Activated CD4-positive, alpha-beta T cell treated with anti-CD3 and anti-CD28 coated beads, Interleukin-2, Interleukin-4, amounts not matched to agents 100 ng/mL and 50 ng/mL, durations not matched to agents 16 hours and 8 hours (primary cell): ENCODE results near the gene LAMC3.

ENCODE experiments used
- DNase-seq: peaks from one replicate; pipeline ENCODE4 v3.0.0-alpha.2; 2020; ENCODE audit warnings: low spot score

The LAMC3 gene

DNA sequence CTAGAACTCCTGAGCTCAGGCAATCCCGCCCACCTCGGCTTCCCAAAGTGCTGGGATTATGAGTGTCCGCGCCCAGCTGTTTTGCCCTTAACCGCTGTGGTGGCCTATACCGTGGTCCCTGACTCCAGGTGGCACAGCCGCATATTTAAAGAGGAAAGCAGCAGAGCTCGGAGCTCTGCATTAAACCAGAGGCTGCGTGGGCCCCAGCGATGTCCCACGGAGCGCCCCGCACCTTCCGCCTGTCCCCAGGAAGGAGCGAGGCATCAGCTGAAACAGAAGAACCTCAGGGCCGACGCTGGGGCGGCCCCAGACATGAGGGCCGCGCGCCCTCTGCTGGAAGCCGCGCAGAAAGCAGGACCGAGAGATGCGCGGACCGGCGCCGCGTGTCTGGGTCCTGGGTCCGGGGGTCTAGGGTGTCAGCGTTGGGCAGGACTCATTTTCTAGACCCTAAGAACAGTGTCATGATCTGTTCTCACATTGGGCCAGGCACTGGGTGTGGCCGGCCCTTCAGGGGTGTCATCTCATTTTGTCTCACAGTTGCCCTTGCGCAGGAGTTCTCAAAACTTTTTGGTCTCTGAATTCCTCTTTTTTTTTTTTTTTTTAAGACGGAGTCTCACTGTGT, 37.7 kb downstream of the LAMC3 start:
- peak; percentile 76 for DNase-seq

DNA sequence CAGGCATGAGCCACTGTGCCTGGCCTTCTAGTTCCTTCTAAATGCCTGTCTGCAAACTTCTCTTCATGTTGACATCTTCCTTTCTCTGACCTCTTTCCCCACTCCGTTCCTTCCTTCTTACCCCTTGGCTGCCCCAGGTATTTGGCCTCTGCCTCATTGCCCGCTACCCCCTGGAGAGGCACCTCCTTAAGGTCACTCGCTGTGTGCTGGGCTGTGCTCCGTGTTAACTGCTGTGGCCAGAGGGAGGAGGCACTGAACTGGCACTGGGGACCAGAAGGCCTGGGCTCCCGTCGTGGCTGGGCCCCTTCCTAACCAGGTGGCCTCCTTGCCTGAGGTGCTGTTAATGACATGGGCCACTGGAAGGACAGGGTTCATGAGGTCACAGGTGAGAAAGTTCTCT, 39.4 kb downstream of the LAMC3 start:
- DNase-seq: no peak

DNA sequence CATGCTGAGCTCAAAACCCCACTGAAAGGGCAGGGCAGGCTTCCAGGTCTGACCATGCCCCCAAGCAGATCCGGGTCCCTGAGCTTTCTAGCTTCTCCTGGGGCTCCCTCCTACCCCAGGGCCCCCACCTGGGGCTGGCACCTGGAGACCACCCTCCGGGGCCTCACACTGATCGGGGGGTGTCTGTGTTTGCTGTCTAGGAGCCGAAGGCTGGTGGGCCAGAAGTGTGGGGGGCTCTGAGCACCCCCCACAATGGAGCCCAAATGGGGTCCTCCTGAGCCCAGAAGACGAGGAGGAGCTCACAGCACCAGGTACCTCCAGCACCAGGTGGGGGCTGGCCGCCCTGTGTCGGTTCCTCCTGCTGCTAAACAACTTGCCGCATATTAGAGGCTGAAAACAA, 39.8 kb downstream of the LAMC3 start:
- DNase-seq: no peak

DNA sequence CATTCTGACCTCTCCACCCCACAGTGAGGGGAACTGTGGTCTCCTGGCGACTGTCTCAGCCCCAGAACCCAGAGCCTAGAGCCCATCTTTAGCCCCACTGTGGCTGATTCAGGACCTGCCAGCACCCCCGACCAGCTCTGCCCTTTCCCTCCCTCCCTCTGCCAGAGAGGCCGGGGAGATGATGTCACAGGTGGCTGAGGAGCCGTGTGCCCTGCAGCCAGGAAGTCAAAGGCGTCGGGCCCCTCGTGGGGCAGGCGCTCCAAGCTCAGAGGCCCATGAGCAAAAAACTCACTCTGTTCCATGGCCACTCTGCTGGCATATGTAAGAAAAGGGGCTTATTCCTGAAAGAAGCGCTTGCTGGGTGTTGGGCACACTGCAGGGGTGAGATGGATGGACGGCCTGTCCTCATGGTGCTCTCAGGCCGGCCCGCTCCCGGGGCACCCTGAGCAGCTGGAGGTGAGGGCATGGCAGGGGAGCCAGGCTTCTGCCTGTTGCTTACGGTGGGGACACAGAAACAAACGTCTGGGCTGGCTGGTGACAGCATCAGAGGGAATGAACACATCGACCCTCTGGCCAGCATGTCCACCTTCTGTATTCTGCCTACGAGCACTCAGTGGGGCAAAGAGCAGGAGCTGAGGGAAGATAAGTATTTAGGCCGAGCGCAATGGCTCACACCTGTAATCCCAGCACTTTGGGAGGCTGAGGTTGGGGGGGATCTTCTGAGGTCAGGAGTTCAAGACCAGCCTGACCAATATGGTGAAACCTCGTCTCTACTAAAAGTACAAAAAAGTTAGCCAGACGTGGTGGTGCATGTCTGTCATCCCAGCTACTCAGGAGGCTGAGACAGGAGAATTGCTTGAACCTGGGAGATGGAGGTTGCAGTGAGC, 41.1 kb downstream of the LAMC3 start:
- DNase-seq: no peak

DNA sequence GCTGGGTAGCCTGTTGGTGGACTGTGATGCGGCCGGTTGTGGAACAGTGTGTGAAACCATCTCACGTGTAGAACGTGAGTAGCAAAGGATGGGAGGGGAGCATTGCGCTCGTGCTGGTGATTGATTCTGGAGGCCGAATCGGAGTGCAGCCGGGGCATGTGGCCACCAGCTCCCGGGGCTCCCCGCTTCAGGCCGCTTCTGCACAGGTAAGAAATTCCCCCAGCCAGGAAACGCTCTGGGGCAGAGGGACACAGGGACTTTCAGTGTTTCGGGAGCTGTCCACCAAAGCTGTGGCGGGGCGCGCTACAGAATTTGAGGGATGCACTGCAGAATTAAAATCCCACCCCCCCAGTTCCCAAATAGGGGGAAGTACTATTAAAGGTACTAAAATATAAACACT, 41.9 kb downstream of the LAMC3 start:
- no peak for DNase-seq

DNA sequence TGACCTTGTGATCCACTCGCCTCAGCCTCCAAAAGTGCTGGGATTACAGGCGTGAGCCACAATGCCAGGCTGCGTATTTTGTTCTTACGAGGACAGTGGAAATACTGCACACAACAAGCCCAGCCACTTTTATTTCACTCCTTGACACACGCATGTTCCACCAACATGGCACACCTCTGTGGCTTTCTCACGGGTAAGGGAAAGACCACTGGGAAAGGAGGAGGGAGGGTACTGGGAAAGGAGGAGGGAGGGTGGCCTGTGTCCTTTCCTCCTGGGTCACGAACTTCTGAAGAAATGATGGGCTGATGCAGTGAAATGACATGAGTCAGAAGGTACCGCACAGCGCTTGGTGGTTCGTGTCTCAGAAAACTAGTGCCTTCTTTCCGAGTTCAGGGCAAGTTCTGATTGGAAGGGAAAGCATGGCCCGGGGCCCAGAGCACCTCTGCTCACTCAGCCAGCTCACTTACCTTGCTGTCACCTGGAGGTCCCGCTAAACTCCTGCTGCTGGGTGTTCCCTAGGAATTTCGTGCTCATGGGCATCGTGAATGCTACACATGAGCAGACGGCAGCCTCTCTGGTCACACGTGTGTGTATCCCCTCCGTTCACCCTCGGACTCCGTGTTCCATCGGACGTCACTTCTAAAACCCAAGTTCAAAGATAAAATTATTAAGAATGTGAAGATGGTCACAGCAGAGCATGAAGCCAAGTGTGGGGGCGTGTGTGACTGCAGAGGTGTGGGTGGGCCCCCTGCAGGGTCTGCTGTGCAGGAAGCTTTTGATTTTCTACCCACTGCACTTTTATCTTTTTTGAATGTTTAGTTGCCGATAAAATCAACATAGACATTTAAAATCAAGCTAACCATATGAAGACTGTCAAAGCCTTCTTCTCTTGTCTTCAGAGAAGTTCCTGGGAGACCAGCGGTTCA, 42.9 kb downstream of the LAMC3 start:
- DNase-seq: no peak

DNA sequence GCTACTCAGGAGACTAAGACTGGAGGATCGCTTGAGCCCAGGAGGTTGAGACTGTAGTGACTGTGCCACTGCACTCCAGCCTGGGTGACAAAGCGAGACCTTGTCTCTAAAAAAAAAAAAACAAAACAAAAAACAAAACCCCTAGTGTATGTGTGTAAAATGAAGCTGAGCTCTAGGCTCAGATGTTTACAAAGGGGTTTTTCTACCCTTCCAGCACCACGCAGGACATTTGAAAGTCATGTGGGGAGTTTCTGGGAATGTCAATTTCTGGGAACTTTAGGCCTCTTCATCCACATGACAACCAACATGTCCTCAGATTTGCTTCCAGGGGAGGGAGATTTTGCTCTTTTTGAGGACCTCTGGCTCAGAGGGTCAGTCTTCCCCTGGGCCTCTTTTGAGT, 44.9 kb downstream of the LAMC3 start:
- no peak for DNase-seq

DNA sequence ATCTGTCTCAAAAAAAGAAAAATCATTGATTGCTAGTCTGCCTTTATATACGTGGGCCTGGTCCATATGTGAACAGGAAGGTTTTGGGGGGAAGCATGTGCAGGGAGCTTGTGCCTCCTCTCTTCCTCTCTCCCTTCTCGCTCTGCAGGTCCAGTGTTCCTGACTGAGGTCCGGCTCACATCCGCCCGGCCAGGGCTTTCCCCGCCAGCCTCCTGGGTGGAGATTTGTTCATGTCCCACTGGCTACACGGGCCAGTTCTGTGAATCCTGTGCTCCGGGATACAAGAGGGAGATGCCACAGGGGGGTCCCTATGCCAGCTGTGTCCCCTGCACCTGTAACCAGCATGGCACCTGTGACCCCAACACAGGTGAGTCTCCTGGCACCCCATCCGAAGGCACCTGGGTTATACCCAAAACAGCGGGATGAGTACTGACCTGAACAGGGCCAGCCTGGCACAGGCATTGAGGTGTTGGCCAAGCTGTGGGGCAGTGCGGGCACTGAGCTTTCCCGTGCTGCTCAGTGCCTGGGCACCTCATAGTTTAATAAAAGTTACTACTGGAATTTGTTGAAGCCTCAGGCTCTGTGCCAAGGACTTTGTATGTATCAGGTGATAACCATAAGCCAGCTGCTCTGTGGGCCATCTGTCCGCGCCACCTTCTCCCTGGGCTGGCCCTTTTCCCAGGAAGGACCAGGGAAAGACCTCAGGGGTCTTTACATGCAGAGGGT, 48.0 kb downstream of the LAMC3 start:
- no peak for DNase-seq

DNA sequence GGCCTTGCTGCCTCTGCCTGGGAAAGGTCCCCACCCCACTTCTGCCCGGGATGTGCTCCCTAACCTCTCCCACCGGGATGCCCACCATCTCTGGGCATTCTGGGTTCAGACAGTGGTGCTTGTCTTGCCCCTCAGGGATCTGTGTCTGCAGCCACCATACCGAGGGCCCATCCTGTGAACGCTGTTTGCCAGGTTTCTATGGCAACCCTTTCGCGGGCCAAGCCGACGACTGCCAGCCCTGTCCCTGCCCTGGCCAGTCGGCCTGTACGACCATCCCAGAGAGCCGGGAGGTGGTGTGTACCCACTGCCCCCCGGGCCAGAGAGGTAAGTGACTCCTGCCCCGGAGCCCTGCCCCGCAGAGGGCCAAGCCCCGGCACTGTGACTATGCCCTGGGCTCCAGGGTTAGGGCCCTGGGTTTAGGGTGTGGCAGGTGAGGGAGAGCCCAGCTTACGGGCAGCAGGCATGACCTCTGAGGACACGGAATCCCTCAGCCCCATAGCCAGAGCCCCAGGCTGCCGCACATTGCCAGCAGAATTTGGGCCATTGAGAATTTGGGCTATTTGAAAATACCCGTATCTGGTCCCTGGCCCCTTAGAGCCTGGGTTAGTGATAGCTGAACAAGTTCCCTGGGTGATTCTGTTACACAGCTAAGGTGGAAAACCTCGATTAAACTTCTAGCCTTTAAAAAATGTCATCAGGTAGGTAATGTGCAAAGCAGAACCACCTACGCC, 52.1 kb downstream of the LAMC3 start:
- no peak for DNase-seq

DNA sequence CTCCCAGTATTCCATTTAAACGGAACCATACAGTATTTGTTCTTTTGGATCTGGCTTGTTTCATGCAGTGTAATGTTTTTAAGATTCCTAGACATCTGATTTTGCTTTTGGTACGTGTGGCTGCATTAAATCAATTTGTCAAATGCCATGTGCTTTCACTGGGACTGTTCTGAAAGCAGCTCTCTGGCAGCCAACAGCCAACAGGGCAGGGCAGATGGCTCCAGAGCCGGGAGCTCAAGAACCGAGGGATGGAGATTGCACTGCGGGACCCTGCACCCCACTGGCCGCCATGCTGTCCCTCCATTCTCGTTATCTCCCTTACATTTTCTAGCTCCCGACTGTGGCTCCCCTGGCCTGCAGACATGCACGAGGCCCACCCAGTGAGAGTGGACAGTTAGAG, 54.0 kb downstream of the LAMC3 start:
- DNase-seq: no peak

DNA sequence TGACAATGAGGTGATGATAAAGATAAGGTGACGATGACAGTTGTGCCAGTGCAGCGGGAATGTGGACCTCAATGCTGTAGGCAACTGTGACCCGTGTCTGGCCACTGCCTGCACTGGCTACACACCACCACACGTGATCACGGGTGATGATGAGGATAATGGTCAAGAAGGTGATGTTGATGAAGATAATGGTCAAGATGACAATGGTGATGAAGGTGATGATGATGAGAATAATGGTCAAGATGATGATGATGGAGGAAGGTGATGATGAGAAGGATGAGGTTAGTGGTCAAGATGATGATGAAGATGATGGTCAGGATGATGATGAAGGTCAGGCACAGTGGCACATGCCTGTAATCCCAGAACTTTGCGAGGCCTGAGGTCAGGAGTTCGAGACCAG, 56.6 kb downstream of the LAMC3 start:
- no peak for DNase-seq

DNA sequence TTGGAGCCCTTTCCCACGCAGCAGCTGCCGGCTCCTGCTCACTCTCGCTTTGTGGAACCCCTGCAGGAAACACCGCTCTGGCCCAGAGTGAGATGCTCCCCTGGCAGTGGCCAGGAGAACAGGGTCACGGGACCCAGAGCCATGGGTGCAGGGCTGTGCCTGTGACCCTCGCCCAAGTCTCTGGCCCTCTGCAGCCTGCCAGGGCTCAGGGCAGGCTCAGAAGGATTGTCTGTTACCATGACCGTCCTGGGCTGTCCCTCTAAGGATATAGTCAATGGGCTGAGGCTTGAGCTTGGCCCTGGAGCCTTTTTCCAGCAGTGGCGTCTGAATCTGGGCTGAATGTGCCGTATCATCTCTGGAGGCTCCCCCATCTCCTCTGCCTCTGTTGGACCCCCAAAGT, 58.7 kb downstream of the LAMC3 start:
- no peak for DNase-seq

DNA sequence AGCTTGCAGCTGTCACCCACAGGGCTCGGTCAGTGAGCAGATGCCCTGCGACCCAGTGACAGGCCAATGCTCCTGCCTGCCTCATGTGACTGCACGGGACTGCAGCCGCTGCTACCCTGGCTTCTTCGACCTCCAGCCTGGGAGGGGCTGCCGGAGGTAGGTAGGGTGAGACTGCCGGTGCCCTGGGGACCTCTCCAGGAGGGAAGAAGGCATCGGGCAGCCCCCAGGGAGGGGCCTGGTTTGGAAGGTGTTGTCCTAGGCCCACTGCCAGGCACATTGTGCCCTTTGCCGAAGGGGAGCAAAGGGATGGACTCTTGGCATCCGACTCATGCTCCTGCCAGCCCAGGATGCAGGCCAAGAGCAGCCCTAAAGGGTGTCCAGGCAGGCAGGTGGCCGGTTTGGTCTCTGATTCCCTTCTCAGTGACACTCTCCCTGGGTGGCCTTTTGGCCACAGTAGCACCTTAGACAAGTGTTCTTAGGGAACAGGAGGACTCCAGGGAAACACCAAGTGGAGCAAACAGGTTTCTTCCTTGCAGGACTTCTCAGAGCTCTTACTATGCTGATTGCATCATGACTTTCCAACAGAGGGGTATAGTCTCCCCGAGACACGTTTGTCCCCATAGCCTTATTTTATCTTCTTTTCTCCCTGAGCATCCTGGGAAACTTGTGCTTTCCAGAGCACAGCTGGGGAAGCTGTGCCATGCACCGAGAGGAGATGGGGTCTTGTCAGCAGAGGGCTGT, 59.3 kb downstream of the LAMC3 start:
- DNase-seq: no peak

DNA sequence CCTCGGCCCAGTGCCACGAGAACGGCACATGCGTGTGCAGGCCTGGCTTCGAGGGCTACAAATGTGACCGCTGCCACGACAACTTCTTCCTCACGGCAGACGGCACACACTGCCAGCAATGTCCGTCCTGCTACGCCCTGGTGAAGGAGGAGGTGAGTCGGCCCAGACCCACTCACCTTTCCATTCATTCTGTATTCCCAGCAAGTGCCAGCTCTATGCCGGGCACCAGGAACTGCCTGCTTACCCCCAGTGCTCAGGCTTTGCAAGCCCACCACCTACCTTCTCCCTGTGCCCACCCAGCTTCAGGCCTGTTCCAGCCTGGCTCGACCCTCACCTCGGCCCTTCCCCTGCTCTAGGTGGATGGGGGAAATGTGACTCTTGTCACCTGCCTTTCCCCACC, 60.7 kb downstream of the LAMC3 start:
- no peak for DNase-seq

DNA sequence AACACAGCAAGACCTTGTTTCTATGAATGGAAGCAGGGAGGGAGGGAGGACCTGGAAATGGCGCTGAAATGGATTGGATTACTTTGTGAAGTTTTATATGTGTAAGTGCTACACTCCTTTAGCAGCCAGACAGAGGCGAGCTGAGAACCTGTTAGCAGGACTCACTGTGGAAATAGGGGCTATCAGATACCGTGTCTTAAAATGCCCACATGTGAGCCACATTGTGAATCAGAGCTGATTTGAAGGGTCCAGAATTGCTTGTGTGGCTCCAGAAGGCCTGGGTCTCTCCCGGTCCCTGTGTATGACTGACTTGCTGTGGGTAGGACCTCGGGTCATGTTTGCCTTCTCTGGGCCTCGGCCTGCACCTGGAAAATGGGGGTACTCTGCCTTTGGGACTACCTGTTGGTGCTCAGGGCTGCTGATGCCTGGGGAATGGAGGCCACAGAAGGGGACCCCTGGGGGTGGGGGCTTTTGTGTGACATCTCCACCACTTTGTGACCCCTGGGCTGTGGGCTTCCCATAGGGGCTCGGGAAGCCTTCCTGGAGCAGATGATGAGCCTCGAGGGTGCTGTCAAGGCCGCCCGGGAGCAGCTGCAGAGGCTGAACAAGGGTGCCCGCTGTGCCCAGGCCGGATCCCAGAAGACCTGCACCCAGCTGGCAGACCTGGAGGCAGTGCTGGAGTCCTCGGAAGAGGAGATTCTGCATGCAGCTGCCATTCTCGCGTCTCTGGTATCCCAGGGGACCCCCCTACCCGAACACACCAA, 63.3 kb downstream of the LAMC3 start:
- no peak for DNase-seq

DNA sequence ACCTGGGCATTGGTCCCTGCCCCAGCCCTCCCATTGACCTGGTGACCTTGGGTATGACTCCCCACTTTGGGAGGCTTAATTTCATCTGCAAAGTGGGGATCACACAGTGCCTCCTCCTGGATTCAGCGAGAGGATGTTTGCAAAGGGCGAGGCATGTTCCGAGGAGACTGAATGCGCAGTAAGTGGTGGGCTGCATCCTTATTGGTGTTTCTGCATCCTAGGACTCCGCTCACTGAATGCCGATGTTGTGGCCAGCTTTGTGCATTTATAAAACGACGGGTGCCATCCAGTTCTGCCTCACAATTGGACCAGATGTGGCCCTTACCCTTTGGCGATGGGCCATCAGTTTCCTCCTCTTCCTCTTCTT, 63.9 kb downstream of the LAMC3 start:
- no peak for DNase-seq

DNA sequence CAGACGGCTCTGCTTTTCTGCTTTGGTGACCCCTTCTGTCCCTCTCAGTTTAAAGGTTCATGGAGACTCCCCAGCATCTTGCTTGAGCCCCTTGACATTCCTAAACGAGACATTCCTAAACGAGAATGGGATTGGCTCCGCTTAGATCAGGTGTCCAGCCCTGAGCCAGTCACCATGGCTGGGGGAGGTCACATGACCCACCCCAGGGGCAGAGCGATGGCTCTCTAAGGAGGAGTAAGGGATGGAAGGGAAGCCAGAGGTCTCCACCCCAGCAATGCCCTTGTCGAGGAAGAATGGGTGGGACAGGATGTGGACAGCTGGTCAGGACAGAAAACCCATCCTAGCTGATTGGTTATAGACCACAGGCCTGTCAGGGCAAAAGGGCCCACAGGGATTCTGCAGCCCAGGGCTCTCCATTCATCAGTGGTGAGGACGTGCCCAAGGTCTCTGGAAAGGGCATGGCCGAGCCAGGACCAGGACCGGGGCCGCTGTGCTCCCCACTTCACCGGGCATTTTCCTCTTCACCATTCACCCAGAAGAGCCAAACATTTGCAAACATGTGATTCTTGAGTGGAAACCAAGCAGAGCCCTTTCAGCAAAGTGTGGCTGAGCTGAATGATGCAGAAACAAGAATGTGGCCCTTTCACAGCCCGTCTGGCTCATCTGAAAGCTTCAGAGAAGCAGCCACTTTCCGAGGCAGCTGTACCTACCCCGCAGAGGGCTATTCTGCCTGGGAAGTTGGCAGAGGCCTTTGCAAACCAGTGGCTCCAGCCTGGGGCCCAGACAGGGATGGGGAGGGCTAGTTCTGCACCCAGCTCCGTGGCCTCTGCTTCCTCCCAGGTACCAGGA, 67.6 kb downstream of the LAMC3 start:
- no peak for DNase-seq

DNA sequence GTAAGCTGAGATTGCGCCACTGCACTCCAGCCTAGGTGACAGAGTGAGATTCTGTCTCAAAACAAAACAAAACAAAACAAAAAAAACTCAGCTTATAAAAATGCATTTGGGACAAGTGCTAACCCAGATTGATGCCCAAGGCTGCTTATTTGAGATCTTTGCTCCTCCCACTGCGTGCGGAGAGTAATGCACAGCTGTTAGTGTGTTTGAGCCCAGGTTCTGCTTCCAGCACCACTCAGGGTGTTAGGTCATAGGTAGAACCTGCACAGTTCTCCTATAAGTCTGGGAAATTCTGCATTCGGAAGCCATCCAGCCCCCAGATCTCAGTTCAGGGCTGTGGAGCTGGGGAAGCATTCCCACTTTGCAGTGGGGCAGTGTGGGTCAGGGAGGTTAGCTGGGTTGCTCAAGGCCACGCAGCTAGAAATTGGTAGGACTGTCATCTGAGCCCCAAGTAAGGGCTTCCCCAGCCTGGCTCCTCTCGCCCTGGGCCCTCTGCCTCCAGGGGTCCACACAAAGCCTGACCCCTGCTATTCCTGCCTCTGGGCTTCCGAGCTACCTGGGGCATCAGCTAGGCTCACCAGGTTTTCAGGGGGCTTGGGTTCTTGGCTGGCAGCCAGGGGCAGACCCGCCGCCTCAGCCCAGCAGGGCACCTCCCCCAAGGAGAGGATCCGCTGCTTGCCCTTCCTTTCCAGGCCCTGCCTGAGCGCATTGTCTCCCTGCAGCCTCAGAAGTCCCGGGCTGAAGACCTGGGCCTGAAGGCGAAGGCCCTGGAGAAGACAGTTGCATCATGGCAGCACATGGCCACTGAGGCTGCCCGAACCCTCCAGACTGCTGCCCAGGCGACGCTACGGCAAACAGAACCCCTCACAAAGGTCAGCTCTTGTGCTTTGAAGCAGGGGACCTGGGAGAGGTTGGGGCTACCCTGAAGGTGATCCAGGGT, 69.7 kb downstream of the LAMC3 start:
- DNase-seq: no peak
